ENCODE data around the gene NQO2. TPM values are rescaled to one million over a fixed set of nuclear protein-coding genes. Genes with fewer than 3 reads are reported as not detected.

The NQO2 gene
- total and polyA plus RNA-seq, 2 of the 13 experiments (the other 11 are each of a cell fraction or from before 2014, with no cell fraction given) = 32.2 to 56.5 TPM

- TF ChIP-seq ZMAT5 (CRISPR knock-in tag; IDR thresholded peaks at IDR 0.05; ENCODE audit: borderline replicate concordance, low read depth) (no peak), ZNF251 (CRISPR knock-in tag; IDR thresholded peaks at IDR 0.05) (no peak), ZNF362 (CRISPR knock-in tag; IDR thresholded peaks at IDR 0.05; ENCODE audit: borderline replicate concordance) (peak; percentile 65; the same call in 1 of the 2 replicates), ZNF225 (CRISPR knock-in tag; IDR thresholded peaks at IDR 0.05) (no peak), HNF1B (CRISPR knock-in tag; IDR thresholded peaks at IDR 0.05) (peak; percentile 78), ONECUT2 (CRISPR knock-in tag; IDR thresholded peaks at IDR 0.05) (peak; percentile 69; the same call in 1 of the 2 replicates), ZNF790 (CRISPR knock-in tag; IDR thresholded peaks at IDR 0.05; ENCODE audit: borderline replicate concordance) (no peak), ZNF780A (CRISPR knock-in tag; IDR thresholded peaks at IDR 0.05) (no peak), KAT7 (CRISPR knock-in tag; IDR thresholded peaks at IDR 0.05; ENCODE audit: borderline replicate concordance) (peak; percentile 82; the same call in 1 of the 2 replicates), PHF21A (CRISPR knock-in tag; IDR thresholded peaks at IDR 0.05) (peak; percentile 91), ZNF792 (CRISPR knock-in tag; IDR thresholded peaks at IDR 0.05) (peak; percentile 100), MIER3 (CRISPR knock-in tag; IDR thresholded peaks at IDR 0.05; ENCODE audit: borderline replicate concordance) (peak; percentile 80), BCLAF1 (IDR thresholded peaks at IDR 0.05) (no peak), SP4 (CRISPR knock-in tag; IDR thresholded peaks at IDR 0.05) (no peak), ZNF724P (CRISPR knock-in tag; IDR thresholded peaks at IDR 0.05; ENCODE audit: borderline replicate concordance) (no peak), ZNF577 (CRISPR knock-in tag; IDR thresholded peaks at IDR 0.05; ENCODE audit: borderline replicate concordance, low read depth) (no peak), ARID3A (IDR thresholded peaks at IDR 0.05; ENCODE audit: low read depth, low read length) (peak; percentile 78), ZNF713 (CRISPR knock-in tag; IDR thresholded peaks at IDR 0.05) (no peak), PTBP1 (IDR thresholded peaks at IDR 0.05; ENCODE audit: low read depth, low read length, poor library complexity, severe bottlenecking) (no peak), FOXP1 (IDR thresholded peaks at IDR 0.05) (peak; percentile 66), FOXP1 (CRISPR knock-in tag; IDR thresholded peaks at IDR 0.05) (peak; percentile 89), CREM (IDR thresholded peaks at IDR 0.05) (peak; percentile 80), CREM (CRISPR knock-in tag; IDR thresholded peaks at IDR 0.05) (no peak), SMAD1 (CRISPR knock-in tag; IDR thresholded peaks at IDR 0.05; ENCODE audit: borderline replicate concordance, low read depth) (no peak), ZFP36L1 (CRISPR knock-in tag; IDR thresholded peaks at IDR 0.05) (no peak)
These were observed 5.9 kb upstream of the NQO2 start (continued) for GRCh38 chr6:2993755-2994317.
